ENCODE results near the gene CREB5.

DNA sequence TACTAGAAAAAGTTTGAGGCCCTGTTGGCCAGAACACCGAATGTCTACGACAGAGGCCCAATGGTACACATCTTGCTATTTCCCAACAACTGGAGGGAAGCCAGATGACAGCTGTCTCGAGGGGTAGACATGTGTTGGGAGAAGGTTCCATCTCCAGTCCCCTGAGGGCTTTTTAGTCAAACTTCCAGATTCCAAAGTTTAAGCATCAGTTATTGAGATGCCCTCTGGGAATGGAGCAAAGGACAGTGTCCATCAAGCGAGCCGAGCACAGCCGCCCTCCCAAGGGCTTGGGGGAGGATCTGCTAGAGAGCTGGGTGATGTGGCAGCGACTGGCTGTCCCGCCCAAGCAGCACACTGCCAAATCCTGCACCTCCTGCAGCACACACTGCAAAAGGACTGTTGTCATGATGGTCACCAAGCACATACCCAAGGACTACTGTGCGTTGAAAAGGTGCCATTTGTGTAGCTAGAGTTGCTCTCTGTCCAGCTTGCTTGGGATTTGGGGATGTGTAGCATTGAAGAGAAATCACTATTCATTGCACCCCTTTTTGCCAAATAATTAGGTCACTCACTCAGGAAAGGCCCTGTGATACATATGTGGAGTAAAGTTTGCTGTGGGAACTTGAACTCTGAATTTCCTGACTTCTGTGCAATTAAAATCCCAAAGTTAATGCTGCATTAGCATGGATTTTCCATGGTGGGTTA lies 381.2 kb downstream of the CREB5 start:
- TF ChIP-seq, protein P1, sequence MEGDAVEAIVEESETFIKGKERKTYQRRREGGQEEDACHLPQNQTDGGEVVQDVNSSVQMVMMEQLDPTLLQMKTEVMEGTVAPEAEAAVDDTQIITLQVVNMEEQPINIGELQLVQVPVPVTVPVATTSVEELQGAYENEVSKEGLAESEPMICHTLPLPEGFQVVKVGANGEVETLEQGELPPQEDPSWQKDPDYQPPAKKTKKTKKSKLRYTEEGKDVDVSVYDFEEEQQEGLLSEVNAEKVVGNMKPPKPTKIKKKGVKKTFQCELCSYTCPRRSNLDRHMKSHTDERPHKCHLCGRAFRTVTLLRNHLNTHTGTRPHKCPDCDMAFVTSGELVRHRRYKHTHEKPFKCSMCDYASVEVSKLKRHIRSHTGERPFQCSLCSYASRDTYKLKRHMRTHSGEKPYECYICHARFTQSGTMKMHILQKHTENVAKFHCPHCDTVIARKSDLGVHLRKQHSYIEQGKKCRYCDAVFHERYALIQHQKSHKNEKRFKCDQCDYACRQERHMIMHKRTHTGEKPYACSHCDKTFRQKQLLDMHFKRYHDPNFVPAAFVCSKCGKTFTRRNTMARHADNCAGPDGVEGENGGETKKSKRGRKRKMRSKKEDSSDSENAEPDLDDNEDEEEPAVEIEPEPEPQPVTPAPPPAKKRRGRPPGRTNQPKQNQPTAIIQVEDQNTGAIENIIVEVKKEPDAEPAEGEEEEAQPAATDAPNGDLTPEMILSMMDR (IDR thresholded peaks at IDR 0.05 in 8 of 11, conservative IDR thresholded peaks at IDR 0.05 in 3 of 11) = no peak
- no peak for TF ChIP-seq POLR2A (IDR thresholded peaks at IDR 0.05)

Measured in spleen (tissue), 7 donors.